KOPT-K1 (cell line): ENCODE results near the gene FMN1.

Source experiments
- H3K27ac ChIP-seq: fragments of 200-600 bp; sonication (generic); 2 replicates; pipeline ENCODE4 v1.5.1; 2016; ENCODE audit warnings: antibody characterized with exemption, mild to moderate bottlenecking, low read depth, low read length; ENCODE audit not compliant: poor library complexity, severe bottlenecking
- H3K36me3 ChIP-seq: fragments of 200-600 bp; sonication (generic); 2 replicates; pipeline ENCODE4 v1.5.1; 2017; ENCODE audit warnings: antibody characterized with exemption, mild to moderate bottlenecking, low read length, moderate library complexity; ENCODE audit not compliant: insufficient read depth
- H3K9me3 ChIP-seq: fragments of 200-600 bp; sonication (generic); 2 replicates; pipeline ENCODE4 v1.5.1; 2017; ENCODE audit warnings: antibody characterized with exemption, low read length, mild to moderate bottlenecking; ENCODE audit not compliant: insufficient read depth, poor library complexity, severe bottlenecking

The FMN1 gene

GRCh38 chr15:32819448-32819847, 375.1 kb downstream of the FMN1 start:
- Histone ChIP-seq H3K9me3 (no peaks in the 10 kb centered on the region), H3K27ac (no peak overlapping the region), H3K36me3 (no peaks in the 10 kb centered on the region)

- no peak overlapping the region for H3K27ac ChIP-seq
- no peaks in the 10 kb centered on the region for H3K36me3 ChIP-seq
- H3K9me3 ChIP-seq = no peaks in the 10 kb centered on the region
Observed at GRCh38 chr15:32818758-32819447, 375.6 kb downstream of the FMN1 start.

GRCh38 chr15:32817577-32817976, 376.9 kb downstream of the FMN1 start:
- Histone ChIP-seq H3K9me3 (no peaks in the 10 kb centered on the region), H3K27ac (no peak overlapping the region), H3K36me3 (no peaks in the 10 kb centered on the region)

GRCh38 chr15:32807331-32807730, 387.2 kb downstream of the FMN1 start:
- no peak overlapping the region for H3K27ac ChIP-seq
- no peaks in the 10 kb centered on the region for H3K36me3 ChIP-seq
- no peaks in the 10 kb centered on the region for H3K9me3 ChIP-seq

- H3K36me3 ChIP-seq = no peaks in the 10 kb centered on the region
- no peak overlapping the region for H3K27ac ChIP-seq
- no peaks in the 10 kb centered on the region for H3K9me3 ChIP-seq
Observed at GRCh38 chr15:32803631-32804030, 390.9 kb downstream of the FMN1 start.

GRCh38 chr15:32802286-32802936, 392.1 kb downstream of the FMN1 start:
- Histone ChIP-seq H3K36me3 (no peaks in the 10 kb centered on the region), H3K27ac (no peak overlapping the region), H3K9me3 (no peaks in the 10 kb centered on the region)

GRCh38 chr15:32799936-32800535, 394.5 kb downstream of the FMN1 start:
- Histone ChIP-seq H3K36me3 (no peaks in the 10 kb centered on the region), H3K9me3 (no peaks in the 10 kb centered on the region), H3K27ac (no peak overlapping the region)

GRCh38 chr15:32796856-32797255, 397.7 kb downstream of the FMN1 start:
- no peaks in the 10 kb centered on the region for H3K36me3 ChIP-seq
- H3K9me3 ChIP-seq = no peaks in the 10 kb centered on the region
- no peak overlapping the region for H3K27ac ChIP-seq

- Histone ChIP-seq H3K9me3 (no peaks in the 10 kb centered on the region), H3K27ac (no peak overlapping the region), H3K36me3 (no peaks in the 10 kb centered on the region)
Observed at GRCh38 chr15:32794973-32795372, 399.5 kb downstream of the FMN1 start.

GRCh38 chr15:32792436-32792835, 402.1 kb downstream of the FMN1 start:
- no peaks in the 10 kb centered on the region for H3K36me3 ChIP-seq

GRCh38 chr15:32790352-32790999, 404.0 kb downstream of the FMN1 start:
- no peaks in the 10 kb centered on the region for H3K9me3 ChIP-seq
- H3K36me3 ChIP-seq = no peaks in the 10 kb centered on the region
- no peak overlapping the region for H3K27ac ChIP-seq

More at GRCh38 chr15:32792436-32792835, 402.1 kb downstream of the FMN1 start:
- no peaks in the 10 kb centered on the region for H3K9me3 ChIP-seq
- H3K27ac ChIP-seq = no peak overlapping the region

GRCh38 chr15:32787949-32788348, 406.6 kb downstream of the FMN1 start:
- no peaks in the 10 kb centered on the region for H3K9me3 ChIP-seq
- no peaks in the 10 kb centered on the region for H3K36me3 ChIP-seq
- no peak overlapping the region for H3K27ac ChIP-seq

- Histone ChIP-seq H3K27ac (no peak overlapping the region), H3K9me3 (no peaks in the 10 kb centered on the region), H3K36me3 (no peaks in the 10 kb centered on the region)
Observed at GRCh38 chr15:32786906-32787305, 407.6 kb downstream of the FMN1 start.

- Histone ChIP-seq H3K27ac (no peak overlapping the region), H3K9me3 (no peaks in the 10 kb centered on the region), H3K36me3 (no peaks in the 10 kb centered on the region)
Observed at GRCh38 chr15:32784581-32784980, 409.9 kb downstream of the FMN1 start.

GRCh38 chr15:32781781-32782180, 412.7 kb downstream of the FMN1 start:
- no peaks in the 10 kb centered on the region for H3K9me3 ChIP-seq
- no peaks in the 10 kb centered on the region for H3K36me3 ChIP-seq
- no peak overlapping the region for H3K27ac ChIP-seq
